GM12878 (cell line): Measurements from ENCODE around the gene SLC6A3. TPM values are rescaled to one million over a fixed set of nuclear protein-coding genes. Genes with fewer than 3 reads are reported as not detected.

Source experiments
- EGR1 ChIP-seq, 2 experiments: IDR thresholded peaks; 1 replicate in 1 of 2; 2 replicates in 1 of 2; pipeline ENCODE4 v1.6.1; 2011 to 2012; ENCODE audit warnings: low read depth in 2 of 2, low read length in 2 of 2, borderline replicate concordance in 1 of 2, mild to moderate bottlenecking in 1 of 2, moderate library complexity in 1 of 2
- ESRRA ChIP-seq: IDR thresholded peaks from 2 replicates; pipeline ENCODE4 v1.6.1; 2012; ENCODE audit warnings: mild to moderate bottlenecking, low read length, improper control_type of control experiment
- ETV6 ChIP-seq, 2 experiments: fragments of 450-650 bp in 1 of 2; IDR thresholded peaks in 1 of 2; conservative IDR thresholded peaks in 1 of 2; 2 replicates each; pipeline ENCODE4 v1.6.1; 2014; ENCODE audit warnings: antibody characterized with exemption in 1 of 2, borderline replicate concordance in 1 of 2, low read depth in 1 of 2, mild to moderate bottlenecking in 1 of 2, moderate library complexity in 1 of 2
- GATAD2B ChIP-seq: fragments of 450-650 bp; conservative IDR thresholded peaks from 2 replicates; pipeline ENCODE4 v1.6.1; 2017; ENCODE audit warnings: low read depth, mild to moderate bottlenecking, moderate library complexity
- IRF4 ChIP-seq: IDR thresholded peaks from 2 replicates; pipeline ENCODE4 v1.6.1; 2011; ENCODE audit warnings: low read depth, low read length
- KDM1A ChIP-seq: fragments of 200-600 bp; sonication (generic); IDR thresholded peaks from 2 replicates; pipeline ENCODE4 v1.6.1; 2016; ENCODE audit warnings: borderline replicate concordance
- MEF2B ChIP-seq: fragments of 450-650 bp; IDR thresholded peaks from 2 replicates; pipeline ENCODE4 v1.6.1; 2018; ENCODE audit warnings: mild to moderate bottlenecking, moderate library complexity; ENCODE audit not compliant: partially characterized antibody, poor library complexity, severe bottlenecking
- POU2F2 ChIP-seq: IDR thresholded peaks from 3 replicates; pipeline ENCODE4 v1.6.1; 2011; ENCODE audit warnings: low read depth, mild to moderate bottlenecking, low read length, borderline replicate concordance
- RAD21 ChIP-seq: IDR thresholded peaks from 2 replicates; pipeline ENCODE4 v1.6.1; 2011; ENCODE audit warnings: mild to moderate bottlenecking, low read depth, low read length, moderate library complexity; ENCODE audit not compliant: insufficient read depth
- SMC3 ChIP-seq: IDR thresholded peaks from 2 replicates; pipeline ENCODE4 v1.6.1; 2011; ENCODE audit warnings: low read length, improper control_type of control experiment, borderline replicate concordance
- polyA plus RNA-seq, 11 experiments: library from polyadenylated mRNA; depleted of rRNA in 4 of 11; unstranded in 6 of 11; stranded (reverse) in 5 of 11; fragments of >200 nt; fragmentation: Nextera tagmentation in 4 of 11; fragmentation: Illumina TruSeq in 1 of 11; extraction: Ambion mirVana in 4 of 11; extraction: Trizol in 1 of 11; gene quantifications; 1 replicate in 1 of 11; 2 replicates in 10 of 11; pipeline versions ENCODE4 v1.2.1 to v1.2.3, GENCODE V29; 2011 to 2016; ENCODE audit warnings: inconsistent platforms in 2 of 11, missing spikeins in 2 of 11, low read depth in 1 of 11
- total RNA-seq, 4 experiments: library from RNA; depleted of rRNA in 3 of 4; stranded (reverse); fragments of >200 nt in 3 of 4; fragmentation: Illumina TruSeq in 1 of 4; extraction: Trizol in 1 of 4; gene quantifications; 2 replicates each; pipeline versions ENCODE4 v1.2.1 to v1.2.3, GENCODE V29; 2013 to 2021
- TF ChIP-seq, protein P1 (sequence below), 3 experiments: IDR thresholded peaks in 2 of 3; conservative IDR thresholded peaks in 1 of 3; 2 replicates each; pipeline ENCODE4 v1.5.1; 2011; ENCODE audit warnings: low read depth in 3 of 3, low read length in 3 of 3, mild to moderate bottlenecking in 3 of 3, control low read depth in 2 of 3, moderate library complexity in 2 of 3, inconsistent platforms in 1 of 3, mixed read lengths in 1 of 3; ENCODE audit not compliant: control insufficient read depth in 2 of 3, insufficient read depth in 1 of 3; ENCODE audit errors: extremely low read depth in 1 of 3
- TF ChIP-seq, protein P2 (sequence below): IDR thresholded peaks from 2 replicates; pipeline ENCODE4 v1.6.1; 2012; ENCODE audit warnings: low read depth, low read length, improper control_type of control experiment

Gene SLC6A3
- total and polyA plus RNA-seq, 10 of the 15 experiments (the other 5 are each of a cell fraction or from before 2014, with no cell fraction given), result 0.01 TPM; not detected in 9

DNA sequence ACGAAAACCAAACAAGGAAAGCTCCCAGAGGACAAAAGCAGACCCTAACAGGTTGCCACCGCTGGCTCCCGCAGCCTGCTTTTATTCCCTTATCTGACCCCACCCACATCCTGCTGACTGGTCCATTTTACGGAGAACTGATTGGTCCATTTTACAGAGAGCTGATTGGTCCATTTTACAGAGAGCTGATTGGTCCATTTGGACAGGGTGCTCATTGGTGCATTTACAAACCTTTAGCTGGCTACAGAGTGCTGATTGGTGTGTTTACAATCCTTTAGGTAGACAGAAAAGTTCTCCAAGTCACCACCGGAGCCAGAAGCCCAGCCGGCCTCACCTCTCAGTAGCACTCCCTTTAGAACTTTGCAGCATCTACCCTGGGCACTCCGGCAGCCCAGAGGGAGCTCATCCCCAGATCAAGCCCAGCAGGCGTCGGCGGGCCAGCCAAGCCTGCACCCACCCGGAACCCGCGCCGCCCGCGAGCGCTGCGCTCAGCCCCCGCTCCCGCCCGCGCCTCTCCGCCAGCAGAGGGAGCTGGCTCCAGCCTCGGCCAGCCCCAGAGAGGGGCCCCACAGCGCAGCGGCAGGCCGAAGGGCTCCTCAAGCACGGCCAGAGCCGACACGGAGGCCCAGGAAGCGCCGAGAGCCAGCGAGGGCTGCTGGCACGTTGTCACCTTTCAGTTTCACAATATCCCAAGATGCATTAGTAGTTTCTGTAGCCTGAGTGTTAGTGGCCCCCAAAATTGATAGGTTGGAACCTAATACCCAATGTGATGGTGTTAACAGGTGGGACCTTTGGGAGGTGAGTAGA lies 65.0 kb downstream of the SLC6A3 start (continued):
- TF ChIP-seq, protein P1, sequence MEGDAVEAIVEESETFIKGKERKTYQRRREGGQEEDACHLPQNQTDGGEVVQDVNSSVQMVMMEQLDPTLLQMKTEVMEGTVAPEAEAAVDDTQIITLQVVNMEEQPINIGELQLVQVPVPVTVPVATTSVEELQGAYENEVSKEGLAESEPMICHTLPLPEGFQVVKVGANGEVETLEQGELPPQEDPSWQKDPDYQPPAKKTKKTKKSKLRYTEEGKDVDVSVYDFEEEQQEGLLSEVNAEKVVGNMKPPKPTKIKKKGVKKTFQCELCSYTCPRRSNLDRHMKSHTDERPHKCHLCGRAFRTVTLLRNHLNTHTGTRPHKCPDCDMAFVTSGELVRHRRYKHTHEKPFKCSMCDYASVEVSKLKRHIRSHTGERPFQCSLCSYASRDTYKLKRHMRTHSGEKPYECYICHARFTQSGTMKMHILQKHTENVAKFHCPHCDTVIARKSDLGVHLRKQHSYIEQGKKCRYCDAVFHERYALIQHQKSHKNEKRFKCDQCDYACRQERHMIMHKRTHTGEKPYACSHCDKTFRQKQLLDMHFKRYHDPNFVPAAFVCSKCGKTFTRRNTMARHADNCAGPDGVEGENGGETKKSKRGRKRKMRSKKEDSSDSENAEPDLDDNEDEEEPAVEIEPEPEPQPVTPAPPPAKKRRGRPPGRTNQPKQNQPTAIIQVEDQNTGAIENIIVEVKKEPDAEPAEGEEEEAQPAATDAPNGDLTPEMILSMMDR (IDR thresholded peaks at IDR 0.05 in 2 of 3, conservative IDR thresholded peaks at IDR 0.05 in 1 of 3; ENCODE audit: control insufficient read depth in 2 of 3, extremely low read depth in 1 of 3, insufficient read depth in 1 of 3, low read depth in 3 of 3, low read length in 3 of 3), result peak; percentile 43 to 64 (median 63); a peak in 5 of 6 replicates
- no peak for TF ChIP-seq ETV6 (conservative IDR thresholded peaks at IDR 0.05 in 1 of 2, IDR thresholded peaks at IDR 0.05 in 1 of 2; ENCODE audit: borderline replicate concordance in 1 of 2, low read depth in 1 of 2)
- no peak for TF ChIP-seq IRF4
- TF ChIP-seq, protein P2, sequence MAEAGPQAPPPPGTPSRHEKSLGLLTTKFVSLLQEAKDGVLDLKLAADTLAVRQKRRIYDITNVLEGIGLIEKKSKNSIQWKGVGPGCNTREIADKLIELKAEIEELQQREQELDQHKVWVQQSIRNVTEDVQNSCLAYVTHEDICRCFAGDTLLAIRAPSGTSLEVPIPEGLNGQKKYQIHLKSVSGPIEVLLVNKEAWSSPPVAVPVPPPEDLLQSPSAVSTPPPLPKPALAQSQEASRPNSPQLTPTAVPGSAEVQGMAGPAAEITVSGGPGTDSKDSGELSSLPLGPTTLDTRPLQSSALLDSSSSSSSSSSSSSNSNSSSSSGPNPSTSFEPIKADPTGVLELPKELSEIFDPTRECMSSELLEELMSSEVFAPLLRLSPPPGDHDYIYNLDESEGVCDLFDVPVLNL, result no peak
- no peak for TF ChIP-seq POU2F2
- peak; percentile 57 for TF ChIP-seq RAD21
- peak; percentile 50; the same call in 1 of the 2 replicates for TF ChIP-seq SMC3
- no peak for TF ChIP-seq MEF2B
- TF ChIP-seq GATAD2B, result no peak; the same call in 1 of the 2 replicates
- no peak for TF ChIP-seq ESRRA
- no peak for TF ChIP-seq KDM1A
- TF ChIP-seq EGR1 (IDR thresholded peaks at IDR 0.05; ENCODE audit: borderline replicate concordance in 1 of 2, low read depth in 2 of 2, low read length in 2 of 2), result peak in 1 of 2 experiments; percentile 53; a peak in 1 of 3 replicates
